SU-DHL-6 (cell line): ENCODE measurements around the gene STUB1.

Experiments
- EZH2phosphoT487 ChIP-seq: fragments of 200-600 bp; sonication (generic), shearing (Covaris generic); conservative IDR thresholded peaks from 2 replicates; pipeline ENCODE4 v1.6.1; 2018; ENCODE audit warnings: mild to moderate bottlenecking, antibody characterized with exemption, low read length, moderate library complexity, mixed read lengths
- TF ChIP-seq, protein P1 (sequence below): fragments of 200-600 bp; sonication (generic); IDR thresholded peaks from one replicate; pipeline ENCODE4 v1.5.1; 2017; ENCODE audit warnings: antibody characterized with exemption, mild to moderate bottlenecking, low read length, moderate library complexity; ENCODE audit not compliant: insufficient read depth, poor library complexity, severe bottlenecking

GRCh38 chr16:719815-720446 is 39.7 kb downstream of the STUB1 start:
- TF ChIP-seq, protein P1, sequence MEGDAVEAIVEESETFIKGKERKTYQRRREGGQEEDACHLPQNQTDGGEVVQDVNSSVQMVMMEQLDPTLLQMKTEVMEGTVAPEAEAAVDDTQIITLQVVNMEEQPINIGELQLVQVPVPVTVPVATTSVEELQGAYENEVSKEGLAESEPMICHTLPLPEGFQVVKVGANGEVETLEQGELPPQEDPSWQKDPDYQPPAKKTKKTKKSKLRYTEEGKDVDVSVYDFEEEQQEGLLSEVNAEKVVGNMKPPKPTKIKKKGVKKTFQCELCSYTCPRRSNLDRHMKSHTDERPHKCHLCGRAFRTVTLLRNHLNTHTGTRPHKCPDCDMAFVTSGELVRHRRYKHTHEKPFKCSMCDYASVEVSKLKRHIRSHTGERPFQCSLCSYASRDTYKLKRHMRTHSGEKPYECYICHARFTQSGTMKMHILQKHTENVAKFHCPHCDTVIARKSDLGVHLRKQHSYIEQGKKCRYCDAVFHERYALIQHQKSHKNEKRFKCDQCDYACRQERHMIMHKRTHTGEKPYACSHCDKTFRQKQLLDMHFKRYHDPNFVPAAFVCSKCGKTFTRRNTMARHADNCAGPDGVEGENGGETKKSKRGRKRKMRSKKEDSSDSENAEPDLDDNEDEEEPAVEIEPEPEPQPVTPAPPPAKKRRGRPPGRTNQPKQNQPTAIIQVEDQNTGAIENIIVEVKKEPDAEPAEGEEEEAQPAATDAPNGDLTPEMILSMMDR, result no peak
- TF ChIP-seq EZH2phosphoT487, result no peak
